ENCODE data around the gene ATP9A. TPM values are rescaled to one million over a fixed set of nuclear protein-coding genes. Genes with fewer than 3 reads are reported as not detected.

The ATP9A gene
- total RNA-seq, 2 experiments from 2014 or later, result 1.4 to 1.6 TPM

- peaks cover 48% of the 10 kb centered on the region for H3K4me1 Mint-ChIP-seq (ENCODE audit: low read depth)
- no peak for DNase-seq
- H3K4me3 Mint-ChIP-seq, result no peak overlapping the region
- H3K9me3 Mint-ChIP-seq, result no peaks in the 10 kb centered on the region
- no peaks in the 10 kb centered on the region for H3K36me3 Mint-ChIP-seq
- POLR2A ChIA-PET, result no interaction called here
- H3K27ac Mint-ChIP-seq, result no peak overlapping the region
- peaks cover 22% of the 10 kb centered on the region for H3K27me3 Mint-ChIP-seq
- CTCF ChIA-PET, result interaction anchor here (4.7 kb wide), 1 partner anchor 10 kb away, joined by 44 read pairs; no protein-coding TSS in a partner anchor
- intact Hi-C loops (cut with micrococcal nuclease), result loop anchor here (5.0 to 10.0 kb wide), 2 partner anchors 185 to 622 kb away; no protein-coding TSS in a partner anchor
Measured at GRCh38 chr20:51607170-51607569, 161.0 kb downstream of the ATP9A start.

GRCh38 chr20:51604851-51605250 lies 163.3 kb downstream of the ATP9A start:
- H3K27me3 Mint-ChIP-seq, result peaks cover 14% of the 10 kb centered on the region
- no peaks in the 10 kb centered on the region for H3K9me3 Mint-ChIP-seq
- intact Hi-C loops (cut with micrococcal nuclease), result loop anchor here (5.0 to 10.0 kb wide), 2 partner anchors 183 to 620 kb away; no protein-coding TSS in a partner anchor
- no peak overlapping the region for H3K4me3 Mint-ChIP-seq
- H3K4me1 Mint-ChIP-seq (ENCODE audit: low read depth), result peaks cover 36% of the 10 kb centered on the region
- H3K36me3 Mint-ChIP-seq, result no peaks in the 10 kb centered on the region
- POLR2A ChIA-PET, result no interaction called here
- DNase-seq, result peak; percentile 52
- CTCF ChIA-PET, result interaction anchor here (2.1 kb wide), 1 partner anchor 10 kb away, joined by 9 read pairs; no protein-coding TSS in a partner anchor
- H3K27ac Mint-ChIP-seq, result no peak overlapping the region

DNA sequence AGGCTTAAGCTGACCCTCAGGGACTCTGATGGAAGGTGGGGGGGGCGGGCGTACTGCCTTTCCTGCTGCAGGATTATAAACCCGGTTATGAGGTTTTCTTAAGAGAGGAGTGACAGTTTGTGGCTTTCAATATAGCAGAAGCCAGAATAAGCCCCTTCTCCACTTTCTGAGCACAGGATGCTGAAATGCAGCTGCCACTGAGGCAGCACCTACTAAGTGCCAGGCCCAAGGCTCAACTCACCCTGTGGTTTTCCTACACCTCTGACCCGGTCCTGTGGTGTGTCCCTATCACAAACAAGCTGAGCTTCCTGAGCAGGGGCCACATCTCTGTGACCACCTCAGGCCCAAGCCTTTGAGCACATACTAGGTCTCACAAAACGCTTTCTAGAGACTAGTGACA lies 166.1 kb downstream of the ATP9A start:
- Mint-ChIP-seq H3K36me3 (no peaks in the 10 kb centered on the region), H3K4me3 (no peak overlapping the region), H3K9me3 (no peaks in the 10 kb centered on the region), H3K27me3 (peaks cover 18% of the 10 kb centered on the region), H3K27ac (no peak overlapping the region), H3K4me1 (ENCODE audit: low read depth) (peaks cover 35% of the 10 kb centered on the region)
- ChIA-PET CTCF (interaction anchor here (0.6 kb wide), 1 partner anchor 30 kb away, joined by 3 read pairs; no protein-coding TSS in a partner anchor), POLR2A (no interaction called here)
- DNase-seq, result no peak
- intact Hi-C loops (cut with micrococcal nuclease), result loop anchor here (10.0 kb wide), 1 partner anchor 617 kb away; no protein-coding TSS in a partner anchor

DNA sequence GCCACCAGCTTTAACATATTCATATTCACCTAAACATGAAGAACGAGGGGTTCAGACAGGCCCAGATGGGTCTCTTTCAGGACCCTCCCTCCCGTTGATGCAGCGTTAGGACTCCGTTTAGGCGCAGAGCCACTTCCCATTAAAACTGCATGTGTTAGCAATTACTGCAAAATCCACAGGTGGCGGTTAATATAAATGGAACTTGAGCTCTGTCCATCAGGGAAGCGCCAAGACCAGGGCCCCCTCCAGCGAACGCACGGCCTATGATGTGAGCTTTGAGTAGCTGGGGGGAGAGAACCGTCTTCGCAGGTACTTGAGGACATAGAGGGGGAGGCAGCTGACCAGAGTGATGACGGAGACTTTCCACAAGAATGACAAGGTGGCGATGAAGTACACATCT lies 167.2 kb downstream of the ATP9A start:
- intact Hi-C loops (cut with micrococcal nuclease), result loop anchor here (10.0 kb wide), 1 partner anchor 616 kb away; no protein-coding TSS in a partner anchor
- Mint-ChIP-seq H3K4me1 (ENCODE audit: low read depth) (peaks cover 42% of the 10 kb centered on the region), H3K27me3 (peaks cover 21% of the 10 kb centered on the region), H3K27ac (no peak overlapping the region), H3K4me3 (no peak overlapping the region), H3K9me3 (no peaks in the 10 kb centered on the region), H3K36me3 (no peaks in the 10 kb centered on the region)
- DNase-seq, result no peak
- POLR2A ChIA-PET, result no interaction called here
- CTCF ChIA-PET, result interaction anchor here (0.7 to 1.1 kb wide), 3 partner anchors 19 to 60 kb away, joined by 3 to 4 read pairs (median 3); no protein-coding TSS in a partner anchor

DNA sequence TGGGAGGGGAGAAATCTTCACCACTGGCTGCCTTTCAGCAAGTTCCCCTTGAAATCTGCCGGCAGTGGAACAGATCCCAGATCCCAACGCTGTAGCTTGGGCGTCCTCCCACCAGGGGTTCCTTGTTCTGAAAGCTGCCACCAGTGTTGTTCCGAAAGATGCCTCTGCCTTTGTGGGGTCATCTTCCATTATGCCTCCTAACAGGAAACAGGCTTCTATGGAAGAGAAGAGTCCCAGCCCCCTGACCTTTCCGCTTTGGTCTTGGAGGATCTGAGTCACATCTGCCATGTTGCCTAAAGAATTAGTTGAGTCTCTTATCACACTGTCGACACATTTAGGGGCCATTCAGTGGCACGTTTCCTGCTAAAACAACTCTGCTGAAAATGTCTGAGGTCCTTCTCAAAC lies 168.2 kb downstream of the ATP9A start:
- Mint-ChIP-seq H3K36me3 (no peaks in the 10 kb centered on the region), H3K27ac (no peak overlapping the region), H3K27me3 (peaks cover 21% of the 10 kb centered on the region), H3K4me3 (no peak overlapping the region), H3K9me3 (no peaks in the 10 kb centered on the region), H3K4me1 (ENCODE audit: low read depth) (peaks cover 46% of the 10 kb centered on the region)
- CTCF ChIA-PET, result interaction anchor here (0.6 to 1.1 kb wide), 4 partner anchors 12 to 613 kb away, joined by 3 to 4 read pairs (median 3); no protein-coding TSS in a partner anchor
- intact Hi-C loops (cut with micrococcal nuclease), result loop anchor here (10.0 kb wide), 1 partner anchor 615 kb away; no protein-coding TSS in a partner anchor
- DNase-seq, result peak; percentile 33
- POLR2A ChIA-PET, result interaction anchor here (0.6 kb wide), 1 partner anchor 195 kb away, joined by 3 read pairs; no protein-coding TSS in a partner anchor

- no peaks in the 10 kb centered on the region for H3K9me3 Mint-ChIP-seq
- H3K4me1 Mint-ChIP-seq (ENCODE audit: low read depth), result peaks cover 60% of the 10 kb centered on the region
- no peak overlapping the region for H3K27ac Mint-ChIP-seq
- H3K36me3 Mint-ChIP-seq, result no peaks in the 10 kb centered on the region
- no peak overlapping the region for H3K4me3 Mint-ChIP-seq
- ChIA-PET POLR2A (interaction anchor here (0.8 to 0.9 kb wide), 2 partner anchors 10 to 198 kb away, joined by 3 read pairs; no protein-coding TSS in a partner anchor), CTCF (interaction anchor here (0.7 to 5.2 kb wide), 3 partner anchors 11 to 225 kb away, joined by 3 to 49 read pairs (median 44); no protein-coding TSS in a partner anchor)
- intact Hi-C loops (cut with micrococcal nuclease), result loop anchor here (1.0 to 5.0 kb wide), 4 partner anchors 10 to 118 kb away; no protein-coding TSS in a partner anchor
- DNase-seq, result no peak
- H3K27me3 Mint-ChIP-seq, result peaks cover 13% of the 10 kb centered on the region
Measured at GRCh38 chr20:51598556-51598955, 169.6 kb downstream of the ATP9A start.

- Mint-ChIP-seq H3K9me3 (no peaks in the 10 kb centered on the region), H3K4me1 (ENCODE audit: low read depth) (peaks cover 61% of the 10 kb centered on the region), H3K27me3 (peaks cover 13% of the 10 kb centered on the region), H3K27ac (no peak overlapping the region), H3K4me3 (no peak overlapping the region), H3K36me3 (no peaks in the 10 kb centered on the region)
- ChIA-PET POLR2A (interaction anchor here (0.8 to 1.6 kb wide), 5 partner anchors 11 to 197 kb away, joined by 3 to 4 read pairs (median 3); no protein-coding TSS in a partner anchor), CTCF (interaction anchor here (0.5 to 5.5 kb wide), 10 partner anchors 12 to 241 kb away, joined by 3 to 53 read pairs (median 16); partner anchors contain the start of gene NFATC2)
- intact Hi-C loops (cut with micrococcal nuclease), result loop anchor here (1.0 to 5.0 kb wide), 4 partner anchors 11 to 117 kb away; no protein-coding TSS in a partner anchor
- peak; percentile 53 for DNase-seq
Measured at GRCh38 chr20:51597389-51598231, 170.6 kb downstream of the ATP9A start.

- POLR2A ChIA-PET, result interaction anchor here (1.1 to 1.6 kb wide), 3 partner anchors 14 to 116 kb away, joined by 3 to 4 read pairs (median 3); no protein-coding TSS in a partner anchor
- Mint-ChIP-seq H3K4me1 (ENCODE audit: low read depth) (peaks cover 61% of the 10 kb centered on the region), H3K27me3 (peaks cover 13% of the 10 kb centered on the region), H3K4me3 (no peak overlapping the region), H3K27ac (no peak overlapping the region), H3K9me3 (no peaks in the 10 kb centered on the region), H3K36me3 (no peaks in the 10 kb centered on the region)
- no peak for DNase-seq
- CTCF ChIA-PET, result interaction anchor here (0.8 to 5.5 kb wide), 11 partner anchors 13 to 290 kb away, joined by 3 to 53 read pairs (median 10); partner anchors contain the start of gene NFATC2
- intact Hi-C loops (cut with micrococcal nuclease), result loop anchor here (5.0 kb wide), 2 partner anchors 35 to 100 kb away; no protein-coding TSS in a partner anchor
Measured at GRCh38 chr20:51596668-51597388, 171.4 kb downstream of the ATP9A start.

GRCh38 chr20:51595744-51596143 lies 172.4 kb downstream of the ATP9A start:
- peaks cover 13% of the 10 kb centered on the region for H3K27me3 Mint-ChIP-seq
- H3K36me3 Mint-ChIP-seq, result no peaks in the 10 kb centered on the region
- POLR2A ChIA-PET, result interaction anchor here (1.3 kb wide), 1 partner anchor 109 kb away, joined by 3 read pairs; no protein-coding TSS in a partner anchor
- no peak for DNase-seq
- CTCF ChIA-PET, result interaction anchor here (0.7 to 5.5 kb wide), 30 partner anchors 9 to 614 kb away, joined by 3 to 53 read pairs (median 6); partner anchors contain the start of gene NFATC2
- H3K9me3 Mint-ChIP-seq, result no peaks in the 10 kb centered on the region
- H3K4me1 Mint-ChIP-seq (ENCODE audit: low read depth), result peaks cover 61% of the 10 kb centered on the region
- intact Hi-C loops (cut with micrococcal nuclease), result loop anchor here (2.0 to 5.0 kb wide), 4 partner anchors 37 to 209 kb away; no protein-coding TSS in a partner anchor
- H3K27ac Mint-ChIP-seq, result no peak overlapping the region
- H3K4me3 Mint-ChIP-seq, result no peak overlapping the region

DNA sequence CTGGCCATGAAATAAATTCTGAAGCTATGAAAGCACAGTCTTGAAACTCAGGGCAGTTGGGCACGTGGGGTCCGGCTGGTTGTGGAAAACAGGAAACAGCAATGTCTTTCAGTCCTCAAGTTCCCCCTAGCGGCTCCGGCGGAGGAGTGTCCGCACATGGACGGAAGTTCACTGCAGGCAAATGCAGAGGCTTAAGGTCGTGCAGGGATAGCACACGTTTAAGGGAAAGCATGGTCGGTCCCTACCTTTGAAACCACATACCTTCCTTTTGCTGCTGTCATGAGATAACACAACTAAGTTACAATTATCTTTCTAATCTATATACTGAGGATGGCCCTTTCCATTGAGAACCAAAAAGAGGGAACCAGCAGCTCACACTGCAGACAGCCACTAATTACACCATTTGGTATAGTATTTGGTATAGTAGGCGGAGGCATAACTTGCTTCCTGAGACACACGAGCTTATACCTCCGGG lies 173.1 kb downstream of the ATP9A start:
- no peaks in the 10 kb centered on the region for H3K36me3 Mint-ChIP-seq
- intact Hi-C loops (cut with micrococcal nuclease), result loop anchor here (2.0 to 5.0 kb wide), 4 partner anchors 37 to 208 kb away; no protein-coding TSS in a partner anchor
- peaks cover 56% of the 10 kb centered on the region for H3K4me1 Mint-ChIP-seq (ENCODE audit: low read depth)
- no peak overlapping the region for H3K4me3 Mint-ChIP-seq
- DNase-seq, result peak; percentile 88
- no peaks in the 10 kb centered on the region for H3K9me3 Mint-ChIP-seq
- peak overlapping the region; percentile 62 for H3K27ac Mint-ChIP-seq
- peaks cover 12% of the 10 kb centered on the region for H3K27me3 Mint-ChIP-seq
- POLR2A ChIA-PET, result interaction anchor here (0.8 to 1.5 kb wide), 3 partner anchors 52 to 108 kb away, joined by 3 to 7 read pairs (median 5); partner anchors contain the start of gene NFATC2
- CTCF ChIA-PET, result interaction anchor here (0.6 to 5.5 kb wide), 53 partner anchors 10 to 613 kb away, joined by 3 to 53 read pairs (median 4); partner anchors contain the start of gene NFATC2
